ENCODE results near the gene NAGA.
"Not testable (repeated sequence)": the region's sequence is repeated elsewhere in the genome, so short reads cannot be mapped to it uniquely, and the experiment has no call there.

GRCh38 chr22:42104332-42104860 lies 33.8 kb upstream of the NAGA start:
- not testable (repeated sequence) for TF ChIP-seq CTCF (IDR thresholded peaks at IDR 0.05; ENCODE audit: insufficient read depth, low read depth, low read length); EZH2 (IDR thresholded peaks at IDR 0.05; ENCODE audit: insufficient read depth, low read length)

Data from astrocyte (in vitro differentiated cells and primary cell).